ENCODE results near the gene RAD51B. TPM values are rescaled to one million over a fixed set of nuclear protein-coding genes. Genes with fewer than 3 reads are reported as not detected.

The RAD51B gene
- total RNA-seq, 1 experiment from 2014 or later, result 16.7 TPM

DNA sequence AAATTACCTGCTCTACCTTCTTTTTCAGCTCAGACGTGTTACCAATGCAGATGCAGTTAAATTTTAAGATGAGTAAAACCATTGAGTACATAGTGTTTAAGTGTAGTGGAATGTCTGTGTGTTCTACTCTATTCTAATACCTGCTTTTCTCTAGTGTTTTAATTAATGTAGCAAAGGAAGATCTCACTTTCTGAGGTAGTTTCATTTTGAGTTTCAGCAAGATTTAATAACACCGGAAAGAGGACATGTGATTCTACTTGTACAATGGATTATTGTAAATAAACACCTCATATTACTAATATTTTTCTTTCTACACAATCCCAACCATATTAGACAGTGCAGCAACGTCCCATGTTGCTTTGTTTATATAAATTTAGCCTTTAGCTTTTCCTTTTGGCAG lies 315.4 kb downstream of the RAD51B start:
- H2BK12ac ChIP-seq (ENCODE audit: insufficient read length, low read depth, low read length), result no peak overlapping the region

More for the DNA sequence above, 315.4 kb downstream of the RAD51B start:
- WGBS (ENCODE audit: extremely low coverage, insufficient read length, low lambda C conversion rate), result no CpG with 5 or more reads among the region's 3 CpGs
- Histone ChIP-seq H3K14ac (ENCODE audit: insufficient read depth, low read length) (no peak overlapping the region), H3K9ac (ENCODE audit: extremely low read depth, insufficient read length, low read length) (no peak overlapping the region), H2BK5ac (ENCODE audit: insufficient read length, low read length) (no peak overlapping the region), H4K5ac (ENCODE audit: insufficient read length, low read depth, low read length) (no peak overlapping the region), H3K18ac (ENCODE audit: insufficient read length, low read depth, low read length) (no peak overlapping the region), H3K27me3 (ENCODE audit: insufficient read depth, low read length) (no peaks in the 10 kb centered on the region), H3K56ac (ENCODE audit: insufficient read length, low read depth, low read length) (no peak overlapping the region), H4K91ac (ENCODE audit: insufficient read length, low read depth, low read length) (no peak overlapping the region), H2AK5ac (ENCODE audit: insufficient read length, low read length) (no peak overlapping the region), H2BK20ac (ENCODE audit: low read depth, low read length, poor library complexity, severe bottlenecking) (no peak overlapping the region), H3T11ph (ENCODE audit: low read length) (no peak overlapping the region), H2BK120ac (ENCODE audit: low read depth, low read length, poor library complexity, severe bottlenecking) (no peak overlapping the region), H2AFZ (ENCODE audit: low read length) (no peak overlapping the region), H3K27ac (ENCODE audit: insufficient read length, low read depth, low read length) (no peak overlapping the region), H3K9me3 (ENCODE audit: control insufficient read depth, low read depth, low read length) (no peaks in the 10 kb centered on the region), H4K20me1 (ENCODE audit: control insufficient read depth, insufficient read depth, insufficient read length) (no peaks in the 10 kb centered on the region), H2BK15ac (ENCODE audit: low read depth, low read length) (no peak overlapping the region), H3K4ac (ENCODE audit: low read depth, low read length) (no peak overlapping the region), H3K79me2 (ENCODE audit: insufficient read depth, low read length) (no peaks in the 10 kb centered on the region), H3K79me1 (ENCODE audit: insufficient read depth, low read depth, low read length, poor library complexity, severe bottlenecking) (no peaks in the 10 kb centered on the region), H3K4me1 (ENCODE audit: insufficient read depth, low read length) (no peaks in the 10 kb centered on the region), H3K23me2 (ENCODE audit: insufficient read length, low read depth, low read length, poor library complexity, severe bottlenecking) (no peaks in the 10 kb centered on the region), H3K4me2 (ENCODE audit: insufficient read depth, insufficient read length, low read length) (no peak overlapping the region), H3K23ac (ENCODE audit: insufficient read length, low read depth, low read length) (no peak overlapping the region), H4K8ac (replicated peaks; ENCODE audit: insufficient read length, low read depth, low read length) (no peak overlapping the region)
- TF ChIP-seq CTCF (conservative IDR thresholded peaks at IDR 0.05), result no peak
- Mint-ChIP-seq H3K4me1 (peaks cover 17 to 20% of the 10 kb centered on the region in 2 experiments), H3K27me3 (ENCODE audit: low read depth) (no peaks in the 10 kb centered on the region), H3K27ac (no peak overlapping the region), H3K9me3 (no peaks in the 10 kb centered on the region), H3K4me3 (no peak overlapping the region), H3K36me3 (ENCODE audit: insufficient read depth in 1 of 3, low read depth in 3 of 3) (no peaks in the 10 kb centered on the region)
- no peak for DNase-seq
